ENCODE measurements around the gene TBC1D5. TPM values are rescaled to one million over a fixed set of nuclear protein-coding genes. Genes with fewer than 3 reads are reported as not detected.
"Not testable (repeated sequence)": the region's sequence is repeated elsewhere in the genome, so short reads cannot be mapped to it uniquely, and the experiment has no call there.

TBC1D5 gene
- total RNA-seq, 4 donors from 2014 or later, result 29.2 to 114 (median 53.4) TPM

DNA sequence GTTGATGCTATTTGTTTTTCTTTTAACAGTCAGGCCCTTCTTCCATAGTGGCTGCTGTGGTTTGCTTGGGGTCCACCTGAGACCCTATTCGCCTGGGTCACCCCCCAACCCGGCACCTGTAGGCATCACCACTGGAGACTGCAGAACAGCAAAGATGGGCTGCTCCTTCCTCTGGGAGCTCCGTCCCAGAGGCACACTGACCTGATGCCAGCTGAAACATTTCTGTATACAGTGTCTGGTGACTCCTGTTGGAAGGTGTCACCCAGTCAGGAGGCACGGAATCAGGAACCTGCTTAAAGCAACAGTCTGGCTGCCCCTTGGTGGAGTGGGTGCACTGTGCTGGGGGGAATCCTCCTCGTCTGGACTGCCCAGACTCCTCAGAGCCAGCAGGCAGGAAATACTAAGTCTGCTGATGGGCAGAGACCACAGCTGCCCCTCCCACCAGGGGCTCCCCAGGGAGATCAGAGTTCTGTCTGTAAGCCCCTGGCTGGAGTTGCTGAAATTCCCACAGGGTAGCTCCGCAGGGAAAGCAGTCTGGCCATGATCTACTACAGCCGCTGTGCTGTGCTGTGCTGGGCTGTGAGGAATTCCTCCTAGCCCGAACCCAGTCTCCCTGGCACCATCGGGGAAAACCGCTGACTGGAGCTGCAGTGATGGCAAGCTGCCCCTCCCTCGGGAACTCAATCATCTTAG, 248.2 kb downstream of the TBC1D5 start:
- TF ChIP-seq CTCF (IDR thresholded peaks at IDR 0.05), result no peak
- no peak for TF ChIP-seq POLR2A (IDR thresholded peaks at IDR 0.05)
- Histone ChIP-seq H3K27me3 (no peaks in the 10 kb centered on the region), H3K27ac (no peak overlapping the region), H3K4me3 (no peak overlapping the region), H3K4me1 (no peaks in the 10 kb centered on the region), H3K9me3 (no peaks in the 10 kb centered on the region), H3K36me3 (no peaks in the 10 kb centered on the region)
- DNase-seq, result no peak

GRCh38 chr3:17491601-17492000, 250.8 kb downstream of the TBC1D5 start:
- Histone ChIP-seq H3K4me1 (no peaks in the 10 kb centered on the region), H3K9me3 (no peaks in the 10 kb centered on the region), H3K27me3 (no peaks in the 10 kb centered on the region), H3K4me3 (no peak overlapping the region), H3K36me3 (no peaks in the 10 kb centered on the region), H3K27ac (no peak overlapping the region)
- no peak for TF ChIP-seq POLR2A (IDR thresholded peaks at IDR 0.05)
- no peak for DNase-seq

- H3K4me1 ChIP-seq, H3K27me3 ChIP-seq, H3K27ac ChIP-seq, H3K4me3 ChIP-seq, H3K36me3 ChIP-seq, H3K9me3 ChIP-seq, DNase-seq: not testable (repeated sequence)
Measured at GRCh38 chr3:17491190-17491589, 251.2 kb downstream of the TBC1D5 start.

- Histone ChIP-seq H3K4me3 (no peak overlapping the region), H3K27me3 (no peaks in the 10 kb centered on the region), H3K36me3 (no peaks in the 10 kb centered on the region), H3K27ac (no peak overlapping the region), H3K4me1 (no peaks in the 10 kb centered on the region), H3K9me3 (no peaks in the 10 kb centered on the region)
- DNase-seq, result no peak
- no peak for TF ChIP-seq POLR2A (IDR thresholded peaks at IDR 0.05)
- no peak for TF ChIP-seq CTCF (IDR thresholded peaks at IDR 0.05)
Measured at GRCh38 chr3:17489139-17489538, 253.3 kb downstream of the TBC1D5 start.

- Histone ChIP-seq H3K9me3 (no peaks in the 10 kb centered on the region), H3K27ac (no peak overlapping the region), H3K4me1 (no peaks in the 10 kb centered on the region), H3K27me3 (no peaks in the 10 kb centered on the region), H3K4me3 (no peak overlapping the region), H3K36me3 (peaks cover 0 to 5% (median 0%) of the 10 kb centered on the region in 3 donors)
- DNase-seq, result no peak
- no peak for TF ChIP-seq POLR2A (IDR thresholded peaks at IDR 0.05)
- TF ChIP-seq CTCF (IDR thresholded peaks at IDR 0.05), result no peak
Measured at GRCh38 chr3:17481116-17481515, 261.3 kb downstream of the TBC1D5 start.

- no peaks in the 10 kb centered on the region for H3K27me3 ChIP-seq
- no peak overlapping the region for H3K4me3 ChIP-seq
- H3K4me1 ChIP-seq, result no peaks in the 10 kb centered on the region
- no peak overlapping the region for H3K27ac ChIP-seq
- peaks cover 0 to 5% (median 0%) of the 10 kb centered on the region in 3 donors for H3K36me3 ChIP-seq
- H3K9me3 ChIP-seq, result no peaks in the 10 kb centered on the region
- DNase-seq, result no peak
- TF ChIP-seq CTCF (IDR thresholded peaks at IDR 0.05) (no peak), POLR2A (IDR thresholded peaks at IDR 0.05) (no peak)
Measured at GRCh38 chr3:17479681-17480405, 262.6 kb downstream of the TBC1D5 start.
